ENCODE data around the gene CCDC107. TPM values are rescaled to one million over a fixed set of nuclear protein-coding genes. Genes with fewer than 3 reads are reported as not detected.
A peak's percentile ranks its signal among the peaks of the same experiment; 100 is the strongest.
"Not testable (repeated sequence)": the region's sequence is repeated elsewhere in the genome, so short reads cannot be mapped to it uniquely, and the experiment has no call there.

CCDC107 gene
- total and polyA plus RNA-seq, 5 donors from 2014 or later: 31.2 to 83.2 (median 68.9) TPM

GRCh38 chr9:35629597-35629996, 28.5 kb upstream of the CCDC107 start:
- no peak for DNase-seq
- H3K4me1 Mint-ChIP-seq: peaks cover 0 to 12% (median 3%) of the 10 kb centered on the region in 4 donors
- H3K4me3 Mint-ChIP-seq: no peak overlapping the region
- Histone ChIP-seq H3K27me3 (ENCODE audit: control insufficient read depth, insufficient read depth, low read length) (no peaks in the 10 kb centered on the region), H3K36me3 (ENCODE audit: control insufficient read depth, insufficient read depth, low read length) (no peaks in the 10 kb centered on the region), H3K9me3 (ENCODE audit: control insufficient read depth in 2 of 2, low read length in 2 of 2) (no peaks in the 10 kb centered on the region), H3K4me1 (ENCODE audit: control insufficient read depth, insufficient read depth, low read length, poor library complexity, severe bottlenecking) (no peaks in the 10 kb centered on the region), H3K27ac (ENCODE audit: insufficient read depth, low read length, poor library complexity, severe bottlenecking) (no peak overlapping the region), H3K4me3 (ENCODE audit: low read depth, low read length) (no peak overlapping the region)
- H3K9me3 Mint-ChIP-seq: peaks cover 0 to 2% (median 0%) of the 10 kb centered on the region in 7 donors
- no peaks in the 10 kb centered on the region for H3K27me3 Mint-ChIP-seq
- no peak overlapping the region for H3K27ac Mint-ChIP-seq
- no peaks in the 10 kb centered on the region for H3K36me3 Mint-ChIP-seq
- no peak for ATAC-seq (ENCODE audit: low read depth in 2 of 2)

- Histone ChIP-seq H3K4me3 (ENCODE audit: low read depth, low read length) (no peak overlapping the region), H3K9me3 (ENCODE audit: control insufficient read depth in 2 of 2, low read length in 2 of 2) (no peaks in the 10 kb centered on the region), H3K36me3 (ENCODE audit: control insufficient read depth, insufficient read depth, low read length) (peaks cover 3% of the 10 kb centered on the region), H3K4me1 (ENCODE audit: control insufficient read depth, insufficient read depth, low read length, poor library complexity, severe bottlenecking) (peaks cover 11% of the 10 kb centered on the region), H3K27ac (ENCODE audit: insufficient read depth, low read length, poor library complexity, severe bottlenecking) (no peak overlapping the region), H3K27me3 (ENCODE audit: control insufficient read depth, insufficient read depth, low read length) (no peaks in the 10 kb centered on the region)
- Mint-ChIP-seq H3K27ac (peak overlapping the region in 2 of 3 donors; percentile 63 to 74), H3K36me3 (peaks cover 4% of the 10 kb centered on the region), H3K27me3 (no peaks in the 10 kb centered on the region), H3K4me3 (peak overlapping the region in 1 of 4 donors; percentile 0), H3K9me3 (peaks cover 0 to 2% (median 0%) of the 10 kb centered on the region in 7 donors), H3K4me1 (peaks cover 10 to 52% (median 26%) of the 10 kb centered on the region in 4 donors)
- ATAC-seq (ENCODE audit: low read depth in 2 of 2) (no peak), DNase-seq (no peak)
Measured at GRCh38 chr9:35635730-35636129, 22.4 kb upstream of the CCDC107 start.

- Histone ChIP-seq H3K9me3 (ENCODE audit: control insufficient read depth in 2 of 2, low read length in 2 of 2) (no peaks in the 10 kb centered on the region), H3K4me3 (ENCODE audit: low read depth, low read length) (no peak overlapping the region), H3K27me3 (ENCODE audit: control insufficient read depth, insufficient read depth, low read length) (no peaks in the 10 kb centered on the region), H3K27ac (ENCODE audit: insufficient read depth, low read length, poor library complexity, severe bottlenecking) (no peak overlapping the region), H3K4me1 (ENCODE audit: control insufficient read depth, insufficient read depth, low read length, poor library complexity, severe bottlenecking) (peaks cover 11% of the 10 kb centered on the region), H3K36me3 (ENCODE audit: control insufficient read depth, insufficient read depth, low read length) (peaks cover 5% of the 10 kb centered on the region)
- peaks cover 10 to 54% (median 27%) of the 10 kb centered on the region in 4 donors for H3K4me1 Mint-ChIP-seq
- peak overlapping the region; percentile 63 to 76 (median 74) for H3K27ac Mint-ChIP-seq
- no peaks in the 10 kb centered on the region for H3K27me3 Mint-ChIP-seq
- ATAC-seq (ENCODE audit: low read depth in 2 of 2) (no peak), DNase-seq (no peak)
- peaks cover 0 to 2% (median 0%) of the 10 kb centered on the region in 7 donors for H3K9me3 Mint-ChIP-seq
- peaks cover 4% of the 10 kb centered on the region for H3K36me3 Mint-ChIP-seq
- peak overlapping the region in 2 of 4 donors; percentile 2 to 41 for H3K4me3 Mint-ChIP-seq
Measured at GRCh38 chr9:35636135-35636876, 21.8 kb upstream of the CCDC107 start.

- not testable (repeated sequence) for H3K36me3 Mint-ChIP-seq; DNase-seq; H3K4me3 ChIP-seq (ENCODE audit: low read depth, low read length); H3K27me3 ChIP-seq (ENCODE audit: control insufficient read depth, insufficient read depth, low read length); ATAC-seq (ENCODE audit: low read depth in 2 of 2); H3K9me3 ChIP-seq (ENCODE audit: control insufficient read depth in 2 of 2, low read length in 2 of 2); H3K27me3 Mint-ChIP-seq; H3K4me3 Mint-ChIP-seq; H3K9me3 Mint-ChIP-seq; H3K27ac ChIP-seq (ENCODE audit: insufficient read depth, low read length, poor library complexity, severe bottlenecking); H3K36me3 ChIP-seq (ENCODE audit: control insufficient read depth, insufficient read depth, low read length)
- peaks cover 11% of the 10 kb centered on the region for H3K4me1 ChIP-seq (ENCODE audit: control insufficient read depth, insufficient read depth, low read length, poor library complexity, severe bottlenecking)
- Mint-ChIP-seq H3K27ac (peak overlapping the region in 1 of 3 donors; percentile 17), H3K4me1 (peaks cover 10 to 54% (median 29%) of the 10 kb centered on the region in 4 donors)
Measured at GRCh38 chr9:35636877-35637246, 21.2 kb upstream of the CCDC107 start.

- DNase-seq; H3K9me3 Mint-ChIP-seq; H3K36me3 Mint-ChIP-seq; H3K9me3 ChIP-seq (ENCODE audit: control insufficient read depth in 2 of 2, low read length in 2 of 2); H3K4me3 Mint-ChIP-seq; ATAC-seq (ENCODE audit: low read depth in 2 of 2); H3K36me3 ChIP-seq (ENCODE audit: control insufficient read depth, insufficient read depth, low read length); H3K27ac ChIP-seq (ENCODE audit: insufficient read depth, low read length, poor library complexity, severe bottlenecking); H3K4me3 ChIP-seq (ENCODE audit: low read depth, low read length); H3K27me3 ChIP-seq (ENCODE audit: control insufficient read depth, insufficient read depth, low read length); H3K27me3 Mint-ChIP-seq: not testable (repeated sequence)
- Mint-ChIP-seq H3K4me1 (peaks cover 10 to 54% (median 29%) of the 10 kb centered on the region in 4 donors), H3K27ac (peak overlapping the region; percentile 77 to 88 (median 78))
- peaks cover 11% of the 10 kb centered on the region for H3K4me1 ChIP-seq (ENCODE audit: control insufficient read depth, insufficient read depth, low read length, poor library complexity, severe bottlenecking)
Measured at GRCh38 chr9:35637427-35637955, 20.6 kb upstream of the CCDC107 start.

- not testable (repeated sequence) for H3K9me3 Mint-ChIP-seq; H3K36me3 ChIP-seq (ENCODE audit: control insufficient read depth, insufficient read depth, low read length); H3K27me3 ChIP-seq (ENCODE audit: control insufficient read depth, insufficient read depth, low read length); H3K9me3 ChIP-seq (ENCODE audit: control insufficient read depth in 2 of 2, low read length in 2 of 2); H3K27me3 Mint-ChIP-seq; H3K36me3 Mint-ChIP-seq; H3K4me3 ChIP-seq (ENCODE audit: low read depth, low read length)
- H3K27ac Mint-ChIP-seq: peak overlapping the region in 1 of 3 donors; percentile 77
- DNase-seq: peak in 1 of 3 donors; percentile 84
- H3K4me3 Mint-ChIP-seq: peak overlapping the region in 3 of 4 donors; percentile 47 to 69 (median 64)
- peak; percentile 57 to 69 for ATAC-seq (ENCODE audit: low read depth in 2 of 2)
- H3K27ac ChIP-seq (ENCODE audit: insufficient read depth, low read length, poor library complexity, severe bottlenecking): peak overlapping the region; percentile 55
- peaks cover 10 to 60% (median 32%) of the 10 kb centered on the region in 4 donors for H3K4me1 Mint-ChIP-seq
- H3K4me1 ChIP-seq (ENCODE audit: control insufficient read depth, insufficient read depth, low read length, poor library complexity, severe bottlenecking): peaks cover 11% of the 10 kb centered on the region
Measured at GRCh38 chr9:35638751-35639150, 19.3 kb upstream of the CCDC107 start.

GRCh38 chr9:35639225-35639624, 18.9 kb upstream of the CCDC107 start:
- H3K36me3 Mint-ChIP-seq; H3K9me3 Mint-ChIP-seq; H3K27me3 ChIP-seq (ENCODE audit: control insufficient read depth, insufficient read depth, low read length); H3K27me3 Mint-ChIP-seq; H3K9me3 ChIP-seq (ENCODE audit: control insufficient read depth in 2 of 2, low read length in 2 of 2); H3K36me3 ChIP-seq (ENCODE audit: control insufficient read depth, insufficient read depth, low read length); H3K4me3 ChIP-seq (ENCODE audit: low read depth, low read length): not testable (repeated sequence)
- H3K4me3 Mint-ChIP-seq: peak overlapping the region in 2 of 4 donors; percentile 46 to 67
- Histone ChIP-seq H3K27ac (ENCODE audit: insufficient read depth, low read length, poor library complexity, severe bottlenecking) (peak overlapping the region; percentile 55), H3K4me1 (ENCODE audit: control insufficient read depth, insufficient read depth, low read length, poor library complexity, severe bottlenecking) (peaks cover 11% of the 10 kb centered on the region)
- ATAC-seq (ENCODE audit: low read depth in 2 of 2): peak in 1 of 2 donors; percentile 14
- H3K27ac Mint-ChIP-seq: peak overlapping the region in 2 of 3 donors; percentile 75 to 77
- peaks cover 10 to 60% (median 33%) of the 10 kb centered on the region in 4 donors for H3K4me1 Mint-ChIP-seq
- peak in 1 of 3 donors; percentile 36 for DNase-seq
